Gastrocnemius medialis (tissue), 4 donors: ENCODE data around the gene SNAPC4.

Experiments
- POLR2A ChIP-seq, 2 donors: fragments of 450-650 bp; IDR thresholded peaks; one replicate each; pipeline ENCODE4 v1.6.1; 2017; ENCODE audit warnings: antibody characterized with exemption in 2 of 2, mild to moderate bottlenecking in 2 of 2, moderate library complexity in 2 of 2
- TF ChIP-seq, protein P1 (sequence below), 5 experiments: fragments of 450-650 bp in 3 of 5; fragments of 200-600 bp in 2 of 5; sonication (generic) in 2 of 5; IDR thresholded peaks in 4 of 5; conservative IDR thresholded peaks in 1 of 5; 1 replicate in 4 of 5; 2 replicates in 1 of 5; pipeline ENCODE4 v1.5.1; 2016 to 2019; ENCODE audit warnings: antibody characterized with exemption in 5 of 5, mild to moderate bottlenecking in 3 of 5, moderate library complexity in 3 of 5

DNA sequence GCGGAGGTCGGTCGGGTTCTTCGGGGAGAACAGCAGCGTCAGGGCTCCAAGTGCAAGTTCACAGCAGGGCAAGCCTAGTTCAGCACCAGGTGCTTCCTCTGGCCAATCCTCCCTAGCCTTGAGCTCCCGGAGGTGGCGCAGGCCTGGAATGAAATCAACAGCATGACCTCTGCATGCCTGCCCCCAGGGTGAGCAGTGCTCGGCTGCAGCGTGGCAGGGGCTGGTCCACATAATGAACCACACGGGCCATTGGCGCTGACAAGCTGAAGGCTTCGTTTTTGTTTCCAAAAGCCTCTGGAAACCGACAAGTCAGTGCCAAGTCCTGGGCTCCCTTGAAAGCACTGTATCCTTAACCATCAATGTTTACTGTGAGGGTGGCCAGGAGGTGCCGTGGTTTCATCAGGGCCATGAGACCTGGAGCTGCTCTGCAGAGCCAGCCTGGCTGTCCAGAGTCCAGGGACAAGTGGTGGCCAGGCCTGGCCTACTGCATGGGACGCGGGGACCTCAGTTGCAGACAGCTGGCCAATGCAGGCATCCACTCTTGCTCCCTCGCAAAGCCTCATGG, 41.8 kb upstream of the SNAPC4 start:
- TF ChIP-seq, protein P1, sequence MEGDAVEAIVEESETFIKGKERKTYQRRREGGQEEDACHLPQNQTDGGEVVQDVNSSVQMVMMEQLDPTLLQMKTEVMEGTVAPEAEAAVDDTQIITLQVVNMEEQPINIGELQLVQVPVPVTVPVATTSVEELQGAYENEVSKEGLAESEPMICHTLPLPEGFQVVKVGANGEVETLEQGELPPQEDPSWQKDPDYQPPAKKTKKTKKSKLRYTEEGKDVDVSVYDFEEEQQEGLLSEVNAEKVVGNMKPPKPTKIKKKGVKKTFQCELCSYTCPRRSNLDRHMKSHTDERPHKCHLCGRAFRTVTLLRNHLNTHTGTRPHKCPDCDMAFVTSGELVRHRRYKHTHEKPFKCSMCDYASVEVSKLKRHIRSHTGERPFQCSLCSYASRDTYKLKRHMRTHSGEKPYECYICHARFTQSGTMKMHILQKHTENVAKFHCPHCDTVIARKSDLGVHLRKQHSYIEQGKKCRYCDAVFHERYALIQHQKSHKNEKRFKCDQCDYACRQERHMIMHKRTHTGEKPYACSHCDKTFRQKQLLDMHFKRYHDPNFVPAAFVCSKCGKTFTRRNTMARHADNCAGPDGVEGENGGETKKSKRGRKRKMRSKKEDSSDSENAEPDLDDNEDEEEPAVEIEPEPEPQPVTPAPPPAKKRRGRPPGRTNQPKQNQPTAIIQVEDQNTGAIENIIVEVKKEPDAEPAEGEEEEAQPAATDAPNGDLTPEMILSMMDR (IDR thresholded peaks at IDR 0.05 in 4 of 5, conservative IDR thresholded peaks at IDR 0.05 in 1 of 5), result no peak
- no peak for TF ChIP-seq POLR2A (IDR thresholded peaks at IDR 0.05)
